ENCODE results near the gene MRI1.
A peak's percentile ranks its signal among the peaks of the same experiment; 100 is the strongest.

Gene MRI1

GRCh38 chr19:13764101-13764807, at the start of gene MRI1:
MRI1 (plus strand) TSS chr19:13764522; CDS start chr19:13764589, 67 bp downstream.
- no peak for TF ChIP-seq CTCF (IDR thresholded peaks at IDR 0.05; ENCODE audit: insufficient read depth, low read length, poor library complexity, severe bottlenecking)
- no peak for TF ChIP-seq EZH2phosphoT487 (conservative IDR thresholded peaks at IDR 0.05; ENCODE audit: low read length)
- Histone ChIP-seq H3K4me2 (ENCODE audit: low read depth, low read length, poor library complexity, severe bottlenecking) (peak within 1 kb of the TSS; percentile 55), H3K9me3 (ENCODE audit: insufficient read depth, low read length) (no peaks in the 10 kb centered on the region), H3K36me3 (ENCODE audit: low read length) (no peaks in the 10 kb centered on the region), H3K9ac (ENCODE audit: low read length) (peak within 1 kb of the TSS; percentile 62), H3K79me2 (ENCODE audit: insufficient read depth, low read length) (no peaks in the 10 kb centered on the region), H3K27me3 (ENCODE audit: low read length) (no peaks in the 10 kb centered on the region), H4K20me1 (ENCODE audit: low read depth, low read length) (no peaks in the 10 kb centered on the region; the same call in 1 of the 2 replicates), H3K27ac (ENCODE audit: low read depth, low read length) (no peak within 1 kb of the TSS), H2AFZ (ENCODE audit: low read depth, low read length, severe bottlenecking) (peak within 1 kb of the TSS; percentile 33), H3K4me3 (ENCODE audit: insufficient read depth, low read length, poor library complexity, severe bottlenecking) (peak within 1 kb of the TSS; percentile 72), H3K9me2 (replicated peaks; ENCODE audit: insufficient read depth, low read length) (no peaks in the 10 kb centered on the region), H3F3A (ENCODE audit: insufficient read depth) (0 out of 2 replicates have a peak, but pooled peaks cover 8% of the 10 kb centered on the region)

- TF ChIP-seq CTCF (IDR thresholded peaks at IDR 0.05; ENCODE audit: insufficient read depth, low read length, poor library complexity, severe bottlenecking): no peak
- no peak for TF ChIP-seq EZH2phosphoT487 (conservative IDR thresholded peaks at IDR 0.05; ENCODE audit: low read length)
- H3K27me3 ChIP-seq (ENCODE audit: low read length): no peaks in the 10 kb centered on the region
- no peak overlapping the region for H3K27ac ChIP-seq (ENCODE audit: low read depth, low read length)
- H3K9me2 ChIP-seq (replicated peaks; ENCODE audit: insufficient read depth, low read length): no peaks in the 10 kb centered on the region
- no peaks in the 10 kb centered on the region for H3K36me3 ChIP-seq (ENCODE audit: low read length)
- no peaks in the 10 kb centered on the region for H3K9me3 ChIP-seq (ENCODE audit: insufficient read depth, low read length)
- H3K79me2 ChIP-seq (ENCODE audit: insufficient read depth, low read length): no peaks in the 10 kb centered on the region
- no peak overlapping the region for H3K9ac ChIP-seq (ENCODE audit: low read length)
- no peaks in the 10 kb centered on the region for H4K20me1 ChIP-seq (ENCODE audit: low read depth, low read length)
- H3K4me3 ChIP-seq (ENCODE audit: insufficient read depth, low read length, poor library complexity, severe bottlenecking): no peak overlapping the region
- no peaks in the 10 kb centered on the region for H3F3A ChIP-seq (ENCODE audit: insufficient read depth)
- no peak overlapping the region for H2AFZ ChIP-seq (ENCODE audit: low read depth, low read length, severe bottlenecking)
- H3K4me2 ChIP-seq (ENCODE audit: low read depth, low read length, poor library complexity, severe bottlenecking): no peak overlapping the region
Measured at GRCh38 chr19:13717194-13717643, 47.1 kb upstream of the MRI1 start.

GRCh38 chr19:13718733-13719132, 45.6 kb upstream of the MRI1 start:
- no peaks in the 10 kb centered on the region for H3F3A ChIP-seq (ENCODE audit: insufficient read depth)
- no peaks in the 10 kb centered on the region for H3K9me3 ChIP-seq (ENCODE audit: insufficient read depth, low read length)
- H3K9me2 ChIP-seq (replicated peaks; ENCODE audit: insufficient read depth, low read length): no peaks in the 10 kb centered on the region
- no peaks in the 10 kb centered on the region for H4K20me1 ChIP-seq (ENCODE audit: low read depth, low read length)
- no peaks in the 10 kb centered on the region for H3K27me3 ChIP-seq (ENCODE audit: low read length)
- H3K79me2 ChIP-seq (ENCODE audit: insufficient read depth, low read length): no peaks in the 10 kb centered on the region
- no peak overlapping the region for H3K9ac ChIP-seq (ENCODE audit: low read length)
- no peak overlapping the region for H3K4me2 ChIP-seq (ENCODE audit: low read depth, low read length, poor library complexity, severe bottlenecking)
- H3K27ac ChIP-seq (ENCODE audit: low read depth, low read length): no peak overlapping the region
- no peaks in the 10 kb centered on the region for H3K36me3 ChIP-seq (ENCODE audit: low read length)
- H2AFZ ChIP-seq (ENCODE audit: low read depth, low read length, severe bottlenecking): no peak overlapping the region
- no peak overlapping the region for H3K4me3 ChIP-seq (ENCODE audit: insufficient read depth, low read length, poor library complexity, severe bottlenecking)
- TF ChIP-seq EZH2phosphoT487 (conservative IDR thresholded peaks at IDR 0.05; ENCODE audit: low read length) (no peak), CTCF (IDR thresholded peaks at IDR 0.05; ENCODE audit: insufficient read depth, low read length, poor library complexity, severe bottlenecking) (no peak)
